NCI-H2081 (cell line): ENCODE data around the gene EYA2.
"Not testable (repeated sequence)": the region's sequence is repeated elsewhere in the genome, so short reads cannot be mapped to it uniquely, and the experiment has no call there.

Experiments used
- DNase-seq, 2 experiments: peaks; one replicate each; lab custom pipeline; 2025; lab: John Stamatoyannopoulos, UW

EYA2 gene

DNA sequence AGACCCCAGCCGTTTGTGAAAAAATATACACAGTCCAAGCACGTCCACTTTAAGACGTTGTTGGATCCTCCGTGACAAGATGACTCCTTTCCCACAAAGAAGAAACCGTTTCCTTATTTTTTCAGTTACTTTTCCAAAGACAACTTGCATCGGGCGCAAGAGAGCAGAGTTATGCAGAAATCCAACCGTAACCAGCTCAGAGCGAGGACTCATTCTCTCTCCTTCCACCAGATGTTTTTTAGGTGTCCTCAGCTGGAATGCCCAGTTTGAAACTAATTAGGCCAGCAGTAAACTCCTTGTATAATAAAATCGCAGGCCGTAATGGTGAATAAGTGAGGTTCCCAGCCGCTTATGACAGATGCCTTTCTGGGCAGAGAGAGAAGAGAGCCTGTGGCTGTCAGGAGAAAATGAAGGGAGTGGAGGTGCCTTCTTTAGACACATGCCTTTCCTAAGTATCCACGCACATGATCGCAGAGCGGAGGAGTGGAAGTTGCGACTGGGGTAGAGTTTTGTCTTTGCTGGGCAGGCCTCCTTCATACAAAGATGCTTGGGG is 2.8 kb downstream of the EYA2 start:
- no peak for DNase-seq

DNA sequence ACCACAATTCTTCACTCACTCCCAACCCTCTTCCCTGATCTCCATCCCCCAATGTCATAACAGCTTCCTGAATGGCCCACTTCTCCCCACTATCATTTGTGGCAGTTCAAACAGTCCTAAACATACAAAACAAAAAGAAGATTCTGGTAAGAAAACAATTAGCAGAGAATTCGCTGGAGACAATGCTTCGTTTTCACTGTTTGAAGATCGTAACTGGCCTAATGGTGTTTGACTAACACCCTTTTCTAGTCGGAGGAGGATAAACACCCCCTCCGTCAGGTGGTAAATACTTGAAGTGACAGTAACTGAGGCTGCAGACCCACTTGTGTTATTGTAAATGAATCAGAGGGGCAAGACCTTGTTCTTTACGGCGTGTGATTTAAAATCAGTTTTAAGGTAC is 3.8 kb downstream of the EYA2 start:
- DNase-seq: peak in 1 of 2 experiments; percentile 30

DNA sequence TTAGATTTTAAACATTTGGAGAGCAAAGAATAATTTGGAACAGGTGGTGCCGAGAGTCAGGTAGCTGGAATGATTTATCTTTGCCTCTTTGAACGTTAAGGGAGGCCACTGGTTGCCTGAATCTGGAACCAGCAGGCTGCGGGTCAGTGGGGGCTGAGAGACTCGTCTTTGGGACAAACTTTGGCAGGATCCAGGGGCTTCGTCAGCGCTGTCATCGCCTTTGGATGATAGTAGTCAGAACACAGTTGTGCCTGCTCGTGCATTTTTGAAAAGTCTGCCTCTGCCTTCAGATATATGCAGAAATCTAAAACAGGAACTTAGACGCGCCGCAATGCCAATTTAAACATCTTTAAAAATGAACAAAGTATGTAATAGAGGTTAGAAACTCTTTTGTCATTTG is 5.0 kb downstream of the EYA2 start:
- DNase-seq: no peak

DNA sequence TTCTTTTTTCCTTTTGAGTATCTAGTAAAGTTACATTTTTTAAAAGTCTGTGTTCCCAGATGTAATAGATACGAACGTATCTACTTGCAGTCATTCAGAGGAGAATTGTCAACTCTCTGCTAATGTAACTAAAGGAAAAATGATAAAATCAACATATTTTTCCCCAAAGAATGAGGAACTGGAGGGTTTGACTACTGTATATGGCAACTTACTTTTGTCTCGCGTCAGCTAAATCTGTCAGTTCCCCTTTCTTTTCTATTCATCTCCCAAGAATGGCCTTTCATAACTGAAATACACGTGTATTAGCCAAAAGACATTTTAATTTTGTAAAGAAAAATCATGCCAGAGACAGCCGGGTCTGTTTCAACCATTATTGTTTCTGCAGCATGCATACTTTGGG is 5.4 kb downstream of the EYA2 start:
- no peak for DNase-seq

DNA sequence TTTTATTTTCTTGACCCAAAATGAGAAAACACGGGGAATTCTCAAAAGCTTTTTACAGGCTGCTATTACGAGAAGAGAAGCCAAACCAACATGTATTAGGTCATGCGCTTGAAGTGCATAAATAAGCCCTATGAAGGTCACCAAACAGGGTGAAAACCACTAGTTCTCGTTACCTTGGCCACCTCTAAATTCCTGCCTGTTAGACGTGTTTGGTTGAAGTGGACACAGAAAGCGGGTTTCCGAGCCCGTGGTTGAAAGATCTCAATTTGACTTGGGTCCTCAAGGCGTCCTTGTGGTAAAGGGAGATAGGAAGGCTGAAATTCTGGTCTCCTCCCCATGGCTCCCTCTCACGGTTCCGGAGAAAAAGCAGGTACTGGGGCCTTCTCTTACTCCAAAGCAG is 6.2 kb downstream of the EYA2 start:
- DNase-seq: no peak

DNA sequence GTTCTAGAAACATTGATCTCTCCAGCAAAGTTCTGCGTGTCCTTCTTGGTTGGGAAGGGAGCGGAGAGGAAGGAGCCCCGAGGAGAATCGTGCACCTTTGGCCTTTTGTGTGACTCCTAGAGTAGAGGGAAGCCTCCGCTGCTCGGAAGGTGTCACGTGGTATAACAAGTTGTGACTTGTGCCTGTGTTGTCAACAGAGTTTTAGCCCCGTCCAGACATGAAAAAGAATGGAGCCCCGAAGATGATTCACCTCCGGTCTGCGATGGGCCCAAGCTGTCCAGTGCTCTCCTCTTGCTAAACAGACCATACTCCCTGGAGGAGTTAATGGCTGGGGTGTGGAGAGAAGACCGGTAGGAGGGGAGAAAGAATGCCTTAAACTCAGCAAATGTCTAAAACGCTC is 7.0 kb downstream of the EYA2 start:
- no peak for DNase-seq

DNA sequence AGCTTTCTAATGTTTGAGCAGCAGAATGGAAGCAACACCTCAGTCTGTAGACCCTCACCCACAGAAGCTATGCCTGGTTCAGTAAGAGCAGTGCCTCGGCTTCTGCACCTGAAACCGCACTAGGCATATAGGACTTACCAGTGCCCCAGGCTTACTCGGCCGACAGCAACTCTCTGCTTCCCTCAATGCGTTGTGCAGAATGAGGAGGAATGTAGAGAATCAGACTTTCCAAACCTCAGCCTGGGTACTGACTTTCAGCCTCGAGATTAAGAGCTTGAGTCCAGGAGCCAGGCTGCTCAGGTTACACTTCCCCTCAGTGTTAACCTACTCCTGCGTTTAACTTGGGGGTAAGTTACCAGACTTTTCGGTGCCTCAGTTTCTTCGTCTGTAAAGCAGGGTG is 8.6 kb downstream of the EYA2 start:
- DNase-seq: no peak

DNA sequence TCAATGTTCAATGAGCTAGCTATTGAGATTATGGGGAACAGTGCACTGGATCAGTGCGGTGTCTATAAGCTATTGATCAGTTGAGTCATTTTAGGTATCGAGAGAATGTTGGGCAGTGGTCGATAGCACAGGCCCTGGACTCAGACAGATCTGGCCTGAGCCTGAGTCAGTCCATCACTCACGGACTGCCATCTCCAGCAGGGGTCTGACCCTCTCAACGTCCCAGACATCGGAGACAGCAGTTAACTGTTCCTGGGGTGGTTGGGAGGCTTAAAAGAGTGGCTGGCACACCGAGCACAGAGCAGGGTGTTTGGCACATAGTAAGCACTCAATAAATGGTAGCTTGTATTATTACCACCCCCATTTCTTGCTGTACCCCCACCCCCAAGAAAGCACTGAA is 9.3 kb downstream of the EYA2 start:
- DNase-seq: no peak

DNA sequence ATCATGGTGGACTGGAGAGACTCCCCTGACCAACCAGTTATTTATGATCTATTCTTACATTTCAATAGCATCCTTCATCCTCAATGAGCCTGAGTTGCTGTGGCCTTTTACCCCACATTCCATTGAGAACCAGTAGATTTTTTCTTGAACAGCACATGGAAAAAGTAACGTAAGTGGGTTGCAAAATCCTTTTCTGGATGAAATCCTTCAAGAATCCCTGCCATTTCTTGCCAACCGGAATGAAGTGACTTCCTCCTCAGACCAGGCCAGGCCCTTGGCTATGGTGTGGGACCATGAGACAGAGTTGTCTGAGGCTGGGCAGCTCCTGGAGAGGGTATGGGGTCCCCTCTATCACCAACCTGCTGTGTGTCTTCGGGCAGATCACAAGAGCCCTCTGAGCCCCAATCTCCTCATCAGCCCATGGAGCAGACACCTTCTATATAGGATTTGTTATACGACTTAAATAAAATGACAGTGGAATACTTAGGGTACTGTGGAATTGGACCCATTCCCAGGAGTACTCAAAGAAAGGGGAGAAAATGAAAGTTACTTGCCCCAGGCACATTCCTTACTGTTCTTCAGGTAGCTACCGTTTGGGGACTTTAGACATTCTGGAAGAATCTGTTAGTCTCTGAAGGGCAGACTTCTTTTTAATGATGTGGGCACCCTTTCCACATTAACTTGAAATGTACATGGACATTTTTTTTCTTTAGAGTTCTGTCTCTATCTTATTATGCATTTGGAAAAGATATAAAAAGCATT is 10.9 kb downstream of the EYA2 start:
- no peak for DNase-seq

DNA sequence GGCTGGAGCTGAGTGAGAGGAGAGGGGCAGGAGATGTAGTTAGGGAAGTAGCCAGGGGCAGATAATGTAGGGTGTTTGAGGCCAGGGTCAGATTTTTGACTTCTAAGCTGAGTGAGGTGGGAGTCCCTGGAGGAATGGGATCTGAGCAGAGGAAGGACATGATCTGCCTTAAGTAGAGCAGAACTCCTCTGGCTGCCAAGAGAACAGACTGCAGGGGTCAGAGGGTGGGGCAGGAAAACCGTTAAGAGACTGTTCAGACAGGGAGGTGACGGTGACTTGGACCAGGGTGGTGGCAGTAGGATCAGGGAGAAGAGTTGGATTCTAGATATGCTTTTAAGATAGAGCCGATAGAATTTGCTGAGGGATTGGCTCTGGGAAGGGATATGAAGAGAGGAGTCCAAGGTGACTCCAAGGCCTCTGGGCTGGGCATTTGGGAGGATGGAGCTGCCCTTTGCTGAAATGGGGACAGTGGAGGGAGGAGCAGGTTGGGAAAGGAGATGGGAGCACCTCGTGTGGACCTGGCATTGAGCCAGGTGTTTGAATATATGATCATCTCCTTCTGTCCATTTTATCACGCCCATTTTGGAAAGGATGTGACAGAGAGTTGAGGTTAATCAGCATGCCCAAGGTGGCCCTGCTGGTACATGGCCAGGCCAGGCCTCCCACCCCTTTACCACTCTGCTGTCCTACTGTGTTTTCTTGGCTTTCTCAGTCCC is 18.8 kb downstream of the EYA2 start:
- DNase-seq: no peak

DNA sequence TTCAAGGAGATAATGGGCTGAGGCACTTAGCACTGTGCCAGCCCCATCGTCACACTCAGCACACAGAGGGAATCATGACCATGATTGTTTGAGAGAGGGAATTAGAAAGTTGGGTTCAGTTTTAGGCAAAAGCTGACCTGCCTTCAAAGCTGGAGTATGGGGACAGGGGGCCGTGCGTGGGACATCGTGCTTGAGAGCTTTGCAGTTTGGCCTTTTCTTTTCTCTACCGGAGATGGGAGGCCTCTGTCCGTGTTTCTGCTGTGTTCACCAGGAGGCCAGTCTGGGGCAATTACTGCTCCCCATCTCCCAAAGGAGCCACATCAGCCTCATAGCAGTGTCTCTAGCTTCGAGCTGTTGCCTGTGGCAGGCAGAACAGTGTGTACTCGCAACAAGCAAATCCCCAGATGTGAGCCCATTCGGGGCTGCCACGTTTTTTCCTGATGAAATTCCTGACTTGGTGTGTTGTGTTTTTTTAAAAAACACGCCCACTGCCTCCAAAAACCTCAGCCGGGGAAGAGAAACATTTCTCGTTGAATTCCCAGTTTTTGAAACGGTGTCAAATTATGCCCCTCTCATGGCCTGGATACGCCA is 20.2 kb downstream of the EYA2 start:
- DNase-seq: no peak

DNA sequence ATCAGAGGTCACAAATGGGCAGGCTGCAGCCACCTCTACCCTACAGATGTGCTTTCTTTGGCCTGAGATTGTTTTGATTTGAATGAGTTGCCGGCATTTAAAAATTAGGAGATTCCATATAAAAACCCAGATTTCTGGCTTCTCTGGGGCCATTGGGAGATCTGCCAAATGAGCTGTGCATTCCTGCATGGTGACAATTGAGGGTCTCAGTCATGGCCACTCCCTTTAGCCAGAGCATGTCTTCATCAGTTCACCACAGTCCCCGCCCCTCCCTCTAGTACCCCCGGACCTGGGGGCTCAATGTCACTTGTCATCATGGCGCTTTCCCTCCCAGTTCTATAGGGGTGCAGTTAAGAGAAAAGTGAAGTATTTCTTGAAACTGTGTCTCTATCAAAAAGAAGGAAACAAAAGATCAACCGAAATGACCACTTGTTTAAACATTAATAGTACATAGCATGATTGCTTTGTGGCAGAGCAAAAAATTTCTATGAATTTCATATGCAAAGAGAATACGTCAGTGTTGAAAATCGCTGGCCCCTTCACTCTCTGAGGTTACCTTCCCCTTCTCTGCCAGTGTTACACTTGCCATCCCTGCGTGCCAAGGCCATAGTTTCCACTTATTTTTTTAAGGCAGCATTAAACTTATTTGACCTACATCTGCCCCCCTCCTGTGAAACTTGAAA is 21.1 kb downstream of the EYA2 start:
- DNase-seq: no peak

DNA sequence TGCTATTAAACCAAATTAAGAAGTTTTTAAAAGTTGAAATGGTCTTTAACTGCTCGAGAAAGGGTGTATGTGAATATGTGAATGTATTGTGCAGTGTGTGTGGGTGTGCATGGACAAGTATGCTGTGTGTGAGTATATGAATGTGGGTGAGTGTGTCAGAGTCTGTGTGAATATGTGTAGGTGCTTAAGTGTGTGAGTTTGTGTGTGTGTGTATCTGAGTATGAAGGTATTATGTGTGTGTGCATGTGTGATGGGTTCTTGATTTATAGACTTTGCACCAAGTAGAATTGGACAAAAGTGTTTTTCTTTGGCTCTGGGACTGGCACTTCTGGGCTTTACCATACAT is 21.6 kb downstream of the EYA2 start:
- DNase-seq: no peak

DNA sequence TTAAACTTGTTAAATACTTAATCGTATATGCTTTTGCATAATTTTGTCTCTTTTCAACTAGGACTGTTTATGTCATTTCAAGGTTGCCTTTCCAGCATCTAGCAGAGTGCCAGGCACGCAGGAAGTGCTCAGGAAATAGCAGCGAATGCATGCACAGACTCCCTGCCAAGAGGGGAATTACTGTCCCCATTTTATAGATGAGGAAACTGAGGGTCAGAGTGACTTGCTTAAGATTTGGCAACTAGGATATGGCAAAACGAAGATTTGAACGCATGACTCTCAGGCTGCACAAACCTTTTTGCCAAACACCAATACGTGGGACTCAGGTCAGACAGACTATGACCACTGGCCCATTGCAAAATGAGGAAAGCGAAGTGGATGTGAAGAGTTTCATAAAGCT is 22.5 kb downstream of the EYA2 start:
- DNase-seq: no peak

DNA sequence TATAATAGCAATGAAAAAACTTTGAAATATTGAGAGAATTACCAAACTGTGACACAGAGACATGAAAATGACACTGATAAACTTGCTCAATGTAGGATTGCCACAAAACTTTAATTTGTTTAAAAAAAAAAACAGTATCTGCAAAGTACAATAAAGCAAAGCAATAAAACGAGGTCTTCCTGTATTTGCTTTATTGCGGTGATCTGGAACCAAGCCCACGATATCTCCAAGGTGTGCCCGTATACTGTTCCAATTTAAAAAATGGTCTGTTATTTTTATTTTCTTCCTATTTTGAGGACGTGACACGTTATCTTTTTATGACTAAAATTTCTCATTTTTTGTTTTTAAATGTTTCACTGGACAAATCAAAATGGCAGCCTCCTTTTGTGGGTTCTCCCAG is 25.5 kb downstream of the EYA2 start:
- no peak for DNase-seq

DNA sequence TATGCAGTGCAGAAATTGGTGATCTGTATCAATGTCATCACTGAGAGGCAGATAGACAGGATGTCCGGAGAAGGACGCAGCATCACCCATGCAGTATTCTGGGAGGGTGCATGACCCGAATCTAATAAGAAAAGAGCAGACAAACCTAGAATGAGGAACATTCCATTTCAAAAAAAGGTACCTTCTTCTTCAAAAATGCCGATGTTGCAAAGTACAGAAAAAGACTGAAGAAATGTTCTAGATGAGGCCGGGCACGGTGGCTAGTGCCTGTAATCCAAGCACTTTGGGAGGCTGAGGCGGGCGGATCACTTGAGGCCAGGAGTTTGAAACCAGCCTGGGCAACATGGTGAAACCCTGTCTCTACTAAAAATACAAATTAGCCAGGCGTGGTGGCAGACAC is 28.2 kb downstream of the EYA2 start:
- DNase-seq: not testable (repeated sequence)

DNA sequence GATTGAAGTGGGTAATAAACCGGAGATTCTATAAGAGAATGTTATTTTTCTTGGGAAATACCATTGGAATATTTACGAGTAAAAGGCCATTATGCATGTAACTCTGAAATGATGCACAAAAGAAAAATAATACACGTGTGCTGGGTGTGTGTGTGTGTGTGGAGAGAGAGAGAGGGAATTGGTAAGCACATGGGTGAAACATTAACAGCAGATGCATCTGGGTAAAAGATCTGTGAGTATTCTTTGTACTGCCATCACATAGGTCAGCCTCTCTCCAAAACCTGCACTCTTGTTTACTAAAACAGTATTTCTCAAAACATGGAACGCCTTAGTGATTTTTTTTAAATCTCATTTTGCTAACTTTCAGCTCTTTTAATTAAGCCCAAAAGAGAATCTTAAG is 28.9 kb downstream of the EYA2 start:
- DNase-seq: no peak

DNA sequence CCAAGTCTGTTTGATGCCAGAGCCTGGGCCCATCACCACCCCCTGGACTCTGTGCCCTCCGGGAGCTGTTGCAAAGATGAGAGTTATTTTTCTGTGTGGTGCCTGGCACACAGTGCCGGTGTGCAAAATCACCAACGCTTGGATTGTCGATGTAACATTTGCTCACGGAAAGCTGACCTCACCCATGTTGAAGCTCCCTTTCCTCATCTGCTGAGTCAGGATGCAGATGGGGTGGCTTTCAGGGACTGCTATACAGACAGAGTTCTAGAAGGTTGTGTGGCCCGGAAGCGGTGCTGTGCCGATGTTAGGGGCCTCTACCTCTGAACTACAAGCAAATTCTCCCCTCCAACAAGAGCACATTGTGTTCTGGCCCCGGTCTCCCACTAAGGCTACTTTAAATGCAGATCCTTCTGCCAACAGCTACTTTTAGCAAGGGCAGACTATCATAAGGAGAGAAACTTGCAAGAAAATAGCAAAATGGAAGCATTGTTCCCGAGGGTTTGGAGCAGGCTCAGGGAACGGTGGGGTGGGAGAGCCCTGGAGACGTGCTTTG is 34.0 kb downstream of the EYA2 start:
- DNase-seq: no peak

DNA sequence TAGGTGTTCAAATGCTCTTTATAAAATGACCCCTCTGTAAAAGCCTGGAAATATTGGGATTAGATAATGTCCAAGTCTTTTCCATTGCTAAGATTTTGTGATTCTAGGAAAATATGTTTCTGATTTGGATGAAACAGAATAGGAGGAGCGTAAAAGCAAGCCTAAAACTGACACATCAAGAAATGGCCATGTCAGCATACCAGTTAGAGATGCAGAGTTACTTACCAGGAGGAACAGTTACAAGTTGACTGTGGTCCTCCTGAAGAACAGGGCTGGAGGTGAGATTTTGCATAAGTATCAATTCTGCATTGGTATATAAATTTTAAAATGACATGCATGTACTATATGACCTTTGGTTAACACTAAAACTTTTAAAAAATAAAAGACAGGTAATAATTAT is 35.3 kb downstream of the EYA2 start:
- DNase-seq: no peak

DNA sequence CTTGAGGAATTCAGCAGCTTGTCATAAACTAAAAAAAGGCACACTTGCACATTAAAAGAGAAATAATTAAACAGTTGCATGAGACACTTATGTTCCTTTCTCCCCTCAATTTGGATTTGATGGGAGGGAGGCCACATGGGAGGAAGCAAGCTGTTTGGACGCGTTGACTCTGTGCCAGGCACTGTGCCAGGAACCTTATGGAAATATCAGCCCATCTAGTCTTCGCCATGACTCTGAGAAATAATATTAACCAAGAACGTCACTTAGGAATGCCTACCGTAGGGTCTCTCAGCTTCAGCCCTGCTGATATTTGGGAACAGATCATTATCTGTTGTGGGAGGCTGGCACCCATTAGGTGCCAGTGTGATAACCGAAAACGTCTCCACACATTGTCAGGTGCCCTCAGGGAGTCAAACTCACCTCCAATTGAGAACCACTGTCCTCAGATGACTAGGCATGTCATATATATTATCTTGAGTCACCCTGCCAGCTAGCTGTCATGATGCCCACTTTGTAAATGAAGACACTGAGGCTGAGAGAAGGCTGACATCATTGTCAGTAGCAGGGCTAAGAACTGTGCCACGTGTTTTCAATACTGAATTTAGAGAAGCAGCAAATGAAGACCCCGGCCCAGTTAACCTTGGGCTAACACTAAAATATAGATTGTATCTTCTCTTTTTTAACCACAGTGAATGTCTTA is 36.1 kb downstream of the EYA2 start:
- no peak for DNase-seq

DNA sequence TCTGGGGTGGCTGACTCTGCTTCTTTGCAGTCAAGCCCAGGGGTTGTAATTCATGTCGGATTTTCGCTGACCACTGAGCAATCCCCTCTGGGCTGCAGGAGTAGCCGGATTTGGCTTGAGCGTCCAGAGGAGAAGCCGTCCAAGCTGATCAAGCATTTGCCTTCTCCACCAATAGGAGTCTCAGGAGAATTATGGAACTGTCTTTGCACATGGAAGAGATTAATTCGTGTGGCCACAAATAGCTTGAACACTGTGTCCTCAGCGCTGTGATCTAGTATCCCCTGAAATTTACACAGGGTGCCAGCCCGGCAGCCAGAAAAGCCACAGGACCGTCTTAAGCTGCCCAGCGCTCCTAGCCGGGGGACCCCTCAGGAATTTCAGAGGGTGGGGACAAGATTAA is 37.1 kb downstream of the EYA2 start:
- no peak for DNase-seq

DNA sequence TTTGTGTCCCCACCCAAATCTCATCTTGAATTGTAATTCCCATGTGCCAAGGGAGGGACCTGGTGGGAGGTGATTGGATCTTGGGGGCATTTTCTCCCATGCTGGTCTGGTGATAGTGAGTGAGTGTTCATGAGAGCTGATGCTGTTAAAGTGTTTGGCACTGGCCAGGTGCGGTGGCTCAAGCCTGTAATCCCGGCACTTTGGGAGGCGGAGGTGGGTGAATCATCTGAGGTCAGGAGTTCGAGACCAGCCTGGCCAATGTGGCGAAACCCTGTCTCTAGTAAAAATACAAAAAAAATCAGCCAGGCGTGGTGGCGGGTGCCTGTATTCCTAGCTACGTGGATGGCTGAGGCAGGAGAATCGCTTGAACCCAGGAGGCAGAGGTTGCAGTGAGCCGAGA is 37.8 kb downstream of the EYA2 start:
- DNase-seq: not testable (repeated sequence)
